MM.1S (cell line): ENCODE data around the gene UNC93B1.

Experiments used
- CTCF ChIP-seq: fragments of 300-600 bp; sonication (generic); IDR thresholded peaks from 2 replicates; pipeline ENCODE4 v1.5.1; 2016; ENCODE audit warnings: antibody characterized with exemption, low read length, mixed read lengths
- EZH2 ChIP-seq: fragments of 300-600 bp; sonication (generic); optimal IDR thresholded peaks from 2 replicates; pipeline ENCODE3; 2017; ENCODE audit warnings: low read depth, mild to moderate bottlenecking, antibody characterized with exemption, low read length, mixed read lengths
- EZH2phosphoT487 ChIP-seq: fragments of 300-600 bp; sonication (generic); IDR thresholded peaks from 2 replicates; pipeline ENCODE4 v1.6.1; 2018; ENCODE audit warnings: antibody characterized with exemption, low read length

GRCh38 chr11:68028802-68029545 lies 25.1 kb upstream of the UNC93B1 start:
- TF ChIP-seq EZH2 (no peak), CTCF (no peak), EZH2phosphoT487 (no peak)
